Measurements from ENCODE around the gene FGF4.

FGF4 gene

DNA sequence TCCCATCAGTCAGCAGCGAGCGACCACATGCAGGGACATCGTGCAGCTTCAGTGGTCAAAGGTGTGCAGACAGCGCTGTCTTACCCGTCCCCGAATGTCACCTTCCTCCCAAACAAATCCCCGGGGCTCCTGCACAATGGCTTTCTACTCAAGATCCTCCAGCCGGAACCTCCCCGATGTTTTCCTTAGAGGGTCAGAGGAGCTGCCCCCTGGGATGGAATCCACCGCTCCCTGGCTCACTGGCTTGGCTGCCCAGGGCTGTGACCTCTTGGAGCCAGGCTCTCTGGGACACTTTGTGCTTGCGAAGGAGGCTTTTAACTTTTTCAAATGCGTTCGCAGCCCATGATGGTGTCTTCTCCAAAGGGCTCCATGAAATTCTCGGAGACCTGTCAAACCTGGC is 54.0 kb downstream of the FGF4 start:
- DNase-seq, result no peak

All from CD4-positive, alpha-beta T cell treated with Interleukin-4 for 1 hour (primary cell).